Astrocyte (in vitro differentiated cells and primary cell): Measurements from ENCODE around the gene PEX10. TPM values are rescaled to one million over a fixed set of nuclear protein-coding genes. Genes with fewer than 3 reads are reported as not detected.

Source experiments
- DNase-seq: peaks from one replicate; pipeline ENCODE4 v3.0.0-alpha.2; 2010; ENCODE audit warnings: low read depth
- FAIRE-seq: peaks from 2 replicates; lab custom pipeline; 2011; peaks lifted over from hg19 to GRCh38; lab: Jason Lieb, UNC
- H2AFZ ChIP-seq: 2 replicates; pipeline ENCODE4 v1.6.0; 2012; ENCODE audit warnings: low read depth, low read length, inconsistent platforms
- H3K27ac ChIP-seq: 2 replicates; pipeline ENCODE4 v1.5.1; 2011; ENCODE audit warnings: low read depth, low read length, inconsistent platforms
- H3K27me3 ChIP-seq: 2 replicates; pipeline ENCODE4 v1.6.0; 2011; ENCODE audit warnings: low read length, inconsistent platforms; ENCODE audit not compliant: insufficient read depth
- H3K36me3 ChIP-seq: 2 replicates; pipeline ENCODE4 v1.5.1; 2011; ENCODE audit warnings: low read length, inconsistent platforms; ENCODE audit not compliant: insufficient read depth
- H3K4me1 ChIP-seq: 2 replicates; pipeline ENCODE4 v1.5.1; 2011; ENCODE audit warnings: low read length, inconsistent platforms; ENCODE audit not compliant: insufficient read depth
- H3K4me2 ChIP-seq: 2 replicates; pipeline ENCODE4 v1.6.0; 2012; ENCODE audit warnings: low read length, inconsistent platforms
- H3K4me3 ChIP-seq: 2 replicates; pipeline ENCODE4 v1.5.1; 2011; ENCODE audit warnings: low read depth, mild to moderate bottlenecking, low read length, inconsistent platforms; ENCODE audit not compliant: insufficient read depth
- H3K79me2 ChIP-seq: 2 replicates; pipeline ENCODE4 v1.6.0; 2012; ENCODE audit warnings: mild to moderate bottlenecking, low read length, inconsistent platforms; ENCODE audit not compliant: insufficient read depth
- H3K9ac ChIP-seq: 2 replicates; pipeline ENCODE4 v1.6.0; 2012; ENCODE audit warnings: mild to moderate bottlenecking, low read length, inconsistent platforms
- H3K9me3 ChIP-seq: 2 replicates; pipeline ENCODE4 v1.5.1; 2012; ENCODE audit warnings: low read depth, mild to moderate bottlenecking, low read length, inconsistent platforms; ENCODE audit not compliant: insufficient read depth
- H4K20me1 ChIP-seq: 2 replicates; pipeline ENCODE4 v1.6.0; 2012; ENCODE audit warnings: low read length, inconsistent platforms; ENCODE audit not compliant: insufficient read depth
- H3K27ac Mint-ChIP-seq: one replicate; pipeline ENCODE4 v1.8.0; 2021; ENCODE audit warnings: mild to moderate bottlenecking, mixed read lengths; ENCODE audit not compliant: unreplicated experiment
- H3K27me3 Mint-ChIP-seq: one replicate; pipeline ENCODE4 v1.8.0; 2021; ENCODE audit warnings: low read depth, mixed read lengths; ENCODE audit not compliant: unreplicated experiment
- H3K36me3 Mint-ChIP-seq: one replicate; pipeline ENCODE4 v1.8.0; 2021; ENCODE audit warnings: low read depth, mixed read lengths; ENCODE audit not compliant: unreplicated experiment
- H3K4me1 Mint-ChIP-seq: one replicate; pipeline ENCODE4 v1.8.0; 2021; ENCODE audit warnings: low read depth, mixed read lengths; ENCODE audit not compliant: unreplicated experiment
- H3K4me3 Mint-ChIP-seq: one replicate; pipeline ENCODE4 v1.8.0; 2021; ENCODE audit warnings: mild to moderate bottlenecking, moderate library complexity, mixed read lengths; ENCODE audit not compliant: unreplicated experiment
- H3K9me3 Mint-ChIP-seq: one replicate; pipeline ENCODE4 v1.8.0; 2021; ENCODE audit warnings: mild to moderate bottlenecking, mixed read lengths; ENCODE audit not compliant: unreplicated experiment
- EZH2 ChIP-seq: IDR thresholded peaks from 2 replicates; pipeline ENCODE4 v1.6.1; 2012; ENCODE audit warnings: mild to moderate bottlenecking, low read length, inconsistent platforms; ENCODE audit not compliant: insufficient read depth
- total RNA-seq: library from RNA; stranded (reverse); gene quantifications from 2 replicates; pipeline ENCODE4 v1.2.1, GENCODE V29; 2021
- TF ChIP-seq, protein P1 (sequence below): IDR thresholded peaks from 2 replicates; pipeline ENCODE4 v1.5.1; 2011; ENCODE audit warnings: low read depth, mild to moderate bottlenecking, inconsistent platforms, low read length, moderate library complexity; ENCODE audit not compliant: insufficient read depth

Gene PEX10
- total RNA-seq, 1 donor from 2014 or later, result 16.6 TPM

DNA sequence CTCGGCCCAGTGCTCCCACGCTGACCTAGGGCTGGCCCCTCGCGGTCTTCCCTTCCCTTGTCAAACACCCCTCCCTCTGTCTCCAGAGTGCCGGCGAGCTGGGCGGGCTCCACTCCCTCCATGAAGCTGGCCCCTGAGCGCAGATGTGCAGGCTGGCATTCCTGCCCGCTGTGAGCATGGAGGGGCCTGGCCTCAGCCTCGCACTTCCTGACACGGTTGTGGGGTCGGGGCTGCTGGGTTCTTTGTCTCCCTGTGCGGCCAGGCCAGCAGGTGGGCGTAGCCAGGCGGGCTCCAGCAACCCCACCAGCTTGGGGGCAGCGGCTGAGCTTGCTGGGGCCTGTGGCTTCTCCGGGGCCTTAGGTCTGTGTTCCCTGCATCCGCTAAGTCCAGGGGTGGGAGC is 14.2 kb upstream of the PEX10 start:
- no peak overlapping the region for H3K27ac Mint-ChIP-seq
- no peaks in the 10 kb centered on the region for H3K36me3 Mint-ChIP-seq
- H3K9me3 Mint-ChIP-seq, result peaks cover 7% of the 10 kb centered on the region
- TF ChIP-seq, protein P1, sequence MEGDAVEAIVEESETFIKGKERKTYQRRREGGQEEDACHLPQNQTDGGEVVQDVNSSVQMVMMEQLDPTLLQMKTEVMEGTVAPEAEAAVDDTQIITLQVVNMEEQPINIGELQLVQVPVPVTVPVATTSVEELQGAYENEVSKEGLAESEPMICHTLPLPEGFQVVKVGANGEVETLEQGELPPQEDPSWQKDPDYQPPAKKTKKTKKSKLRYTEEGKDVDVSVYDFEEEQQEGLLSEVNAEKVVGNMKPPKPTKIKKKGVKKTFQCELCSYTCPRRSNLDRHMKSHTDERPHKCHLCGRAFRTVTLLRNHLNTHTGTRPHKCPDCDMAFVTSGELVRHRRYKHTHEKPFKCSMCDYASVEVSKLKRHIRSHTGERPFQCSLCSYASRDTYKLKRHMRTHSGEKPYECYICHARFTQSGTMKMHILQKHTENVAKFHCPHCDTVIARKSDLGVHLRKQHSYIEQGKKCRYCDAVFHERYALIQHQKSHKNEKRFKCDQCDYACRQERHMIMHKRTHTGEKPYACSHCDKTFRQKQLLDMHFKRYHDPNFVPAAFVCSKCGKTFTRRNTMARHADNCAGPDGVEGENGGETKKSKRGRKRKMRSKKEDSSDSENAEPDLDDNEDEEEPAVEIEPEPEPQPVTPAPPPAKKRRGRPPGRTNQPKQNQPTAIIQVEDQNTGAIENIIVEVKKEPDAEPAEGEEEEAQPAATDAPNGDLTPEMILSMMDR, result no peak
- no peak for TF ChIP-seq EZH2
- H3K27me3 Mint-ChIP-seq, result peaks cover 27% of the 10 kb centered on the region
- no peaks in the 10 kb centered on the region for H3K9me3 ChIP-seq
- no peak overlapping the region for H3K4me2 ChIP-seq
- H4K20me1 ChIP-seq, result no peaks in the 10 kb centered on the region
- no peaks in the 10 kb centered on the region for H3K4me1 Mint-ChIP-seq
- H3K36me3 ChIP-seq, result no peaks in the 10 kb centered on the region
- FAIRE-seq, result no peak
- no peaks in the 10 kb centered on the region for H3K79me2 ChIP-seq
- H3K4me1 ChIP-seq, result no peaks in the 10 kb centered on the region
- no peak for DNase-seq
- no peak overlapping the region for H3K4me3 ChIP-seq
- peaks cover 2% of the 10 kb centered on the region for H3K27me3 ChIP-seq
- no peak overlapping the region for H3K27ac ChIP-seq
- no peak overlapping the region for H2AFZ ChIP-seq
- no peak overlapping the region for H3K9ac ChIP-seq
- no peak overlapping the region for H3K4me3 Mint-ChIP-seq

DNA sequence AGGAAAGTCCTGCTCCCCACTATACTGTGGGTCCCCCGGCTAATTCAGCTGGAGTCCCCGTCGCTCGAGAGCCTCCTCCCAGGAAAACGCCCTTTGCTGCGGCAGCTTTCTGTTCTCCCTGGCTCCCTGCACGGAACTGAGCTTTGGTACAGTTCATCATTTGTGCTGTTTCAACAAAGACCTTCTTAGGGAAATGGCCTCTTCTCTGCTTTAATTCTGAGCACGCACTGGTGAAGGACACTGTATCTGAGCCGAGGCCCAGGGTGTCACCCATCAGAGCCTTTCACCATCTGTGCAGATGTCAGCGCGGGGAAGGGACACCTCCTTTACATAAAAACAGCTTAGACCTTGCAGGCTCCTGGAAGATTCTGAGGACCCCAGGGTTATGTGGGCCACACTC is 13.5 kb upstream of the PEX10 start:
- Histone ChIP-seq H3K27ac (no peak overlapping the region), H3K4me3 (no peak overlapping the region), H2AFZ (no peak overlapping the region), H3K9me3 (no peaks in the 10 kb centered on the region), H3K9ac (no peak overlapping the region), H3K36me3 (no peaks in the 10 kb centered on the region), H4K20me1 (no peaks in the 10 kb centered on the region), H3K4me2 (no peak overlapping the region), H3K4me1 (no peaks in the 10 kb centered on the region), H3K27me3 (peaks cover 2% of the 10 kb centered on the region), H3K79me2 (no peaks in the 10 kb centered on the region)
- Mint-ChIP-seq H3K4me3 (no peak overlapping the region), H3K27ac (no peak overlapping the region), H3K27me3 (peaks cover 27% of the 10 kb centered on the region), H3K36me3 (no peaks in the 10 kb centered on the region), H3K4me1 (no peaks in the 10 kb centered on the region), H3K9me3 (peaks cover 7% of the 10 kb centered on the region)
- no peak for TF ChIP-seq EZH2
- TF ChIP-seq, protein P1, result no peak
- no peak for DNase-seq
- FAIRE-seq, result no peak

DNA sequence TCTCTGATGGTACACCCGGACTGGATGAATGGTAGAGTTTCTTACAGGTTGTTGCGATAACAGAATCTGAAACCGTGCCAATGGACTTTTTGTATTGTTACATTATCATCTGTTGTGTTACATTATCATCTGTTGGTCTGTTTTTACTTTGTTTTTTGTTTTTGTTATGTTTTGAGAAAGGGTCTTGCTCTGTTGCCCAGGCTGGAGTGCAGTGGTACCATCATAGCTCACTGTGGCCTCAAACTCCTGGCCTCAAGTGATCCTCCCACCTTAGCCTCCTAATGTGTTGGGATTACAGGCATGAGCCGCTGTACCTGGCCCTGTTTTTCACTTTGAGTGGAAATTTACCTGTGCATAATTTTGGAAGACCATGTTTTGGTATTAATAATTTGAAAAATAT is 10.2 kb upstream of the PEX10 start:
- H4K20me1 ChIP-seq, result no peaks in the 10 kb centered on the region
- FAIRE-seq, result no peak
- peaks cover 3% of the 10 kb centered on the region for H3K9me3 Mint-ChIP-seq

More for the DNA sequence above, 10.2 kb upstream of the PEX10 start:
- Histone ChIP-seq H3K36me3 (no peaks in the 10 kb centered on the region), H3K9ac (no peak overlapping the region), H2AFZ (no peak overlapping the region), H3K9me3 (no peaks in the 10 kb centered on the region), H3K4me3 (no peak overlapping the region), H3K4me2 (no peak overlapping the region), H3K27me3 (peaks cover 6% of the 10 kb centered on the region), H3K79me2 (no peaks in the 10 kb centered on the region), H3K4me1 (no peaks in the 10 kb centered on the region), H3K27ac (no peak overlapping the region)
- Mint-ChIP-seq H3K4me1 (no peaks in the 10 kb centered on the region), H3K27me3 (peaks cover 29% of the 10 kb centered on the region), H3K27ac (no peak overlapping the region), H3K4me3 (no peak overlapping the region), H3K36me3 (peaks cover 2% of the 10 kb centered on the region)
- no peak for DNase-seq
- TF ChIP-seq, protein P1, result no peak
- TF ChIP-seq EZH2, result no peak
